GM19043 (cell line): Measurements from ENCODE around the gene ENAH.
"Not testable (repeated sequence)": the region's sequence is repeated elsewhere in the genome, so short reads cannot be mapped to it uniquely, and the experiment has no call there.

Experiments used
- ATAC-seq: cut with Tn5 transposase; IDR thresholded peaks from one replicate; pipeline ENCODE4 v1.9.1; 2021; ENCODE audit warnings: low read depth; ENCODE audit not compliant: unreplicated experiment

ENAH gene

GRCh38 chr1:225477296-225477911 is 175.5 kb downstream of the ENAH start:
- no peak for ATAC-seq

- ATAC-seq = no peak
Measured at GRCh38 chr1:225476538-225476988, 176.4 kb downstream of the ENAH start.

DNA sequence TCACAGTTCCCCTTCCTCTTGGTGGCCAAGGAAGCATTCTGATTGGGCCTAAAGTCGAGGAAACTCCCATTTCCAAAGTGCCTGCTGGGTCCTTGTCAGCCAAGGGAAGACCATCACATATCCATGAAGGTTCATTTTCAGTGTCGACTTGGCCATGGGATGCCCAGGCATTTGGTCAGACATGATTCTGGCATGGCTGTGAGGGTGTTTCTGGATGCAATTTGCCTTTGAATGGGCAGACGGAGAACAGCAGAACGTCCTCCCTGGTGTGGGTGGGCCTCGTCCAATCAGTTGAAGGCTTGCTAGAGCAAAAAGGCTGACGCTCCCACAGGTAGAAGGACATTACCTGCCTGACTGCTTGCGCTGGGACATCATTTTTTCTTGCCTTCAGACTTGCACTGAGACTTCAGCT is 176.8 kb downstream of the ENAH start:
- ATAC-seq = no peak

GRCh38 chr1:225474986-225475820 is 177.7 kb downstream of the ENAH start:
- ATAC-seq = peak; percentile 60

DNA sequence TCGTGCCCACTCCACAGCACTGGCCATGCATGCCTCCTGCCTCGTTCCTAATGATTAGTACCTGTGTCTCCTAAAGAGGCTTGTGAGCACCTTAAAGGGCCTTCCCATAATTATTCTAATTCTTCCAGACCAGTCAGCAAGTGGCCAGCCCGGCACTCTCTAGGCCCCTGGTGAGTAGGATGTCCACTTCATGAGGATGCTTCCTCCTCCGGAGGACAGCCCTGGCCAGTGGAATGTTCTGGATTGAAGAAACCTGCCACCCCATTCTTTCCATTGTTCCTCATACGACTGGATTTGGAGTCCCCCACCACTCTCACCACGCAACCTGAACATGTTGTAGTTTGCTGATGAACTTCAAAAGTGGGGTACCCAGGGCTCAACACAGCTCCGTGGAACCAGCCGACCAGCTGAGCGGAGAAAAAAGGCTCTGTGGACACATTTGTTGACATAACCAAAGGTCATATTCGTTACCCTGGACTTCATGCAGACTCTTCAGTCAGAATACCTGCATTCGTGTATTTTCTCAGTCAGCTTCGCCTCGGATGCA is 178.4 kb downstream of the ENAH start:
- ATAC-seq = no peak

GRCh38 chr1:225473676-225474438 is 179.1 kb downstream of the ENAH start:
- not testable (repeated sequence) for ATAC-seq

- not testable (repeated sequence) for ATAC-seq
Measured at GRCh38 chr1:225473266-225473665, 179.7 kb downstream of the ENAH start.

DNA sequence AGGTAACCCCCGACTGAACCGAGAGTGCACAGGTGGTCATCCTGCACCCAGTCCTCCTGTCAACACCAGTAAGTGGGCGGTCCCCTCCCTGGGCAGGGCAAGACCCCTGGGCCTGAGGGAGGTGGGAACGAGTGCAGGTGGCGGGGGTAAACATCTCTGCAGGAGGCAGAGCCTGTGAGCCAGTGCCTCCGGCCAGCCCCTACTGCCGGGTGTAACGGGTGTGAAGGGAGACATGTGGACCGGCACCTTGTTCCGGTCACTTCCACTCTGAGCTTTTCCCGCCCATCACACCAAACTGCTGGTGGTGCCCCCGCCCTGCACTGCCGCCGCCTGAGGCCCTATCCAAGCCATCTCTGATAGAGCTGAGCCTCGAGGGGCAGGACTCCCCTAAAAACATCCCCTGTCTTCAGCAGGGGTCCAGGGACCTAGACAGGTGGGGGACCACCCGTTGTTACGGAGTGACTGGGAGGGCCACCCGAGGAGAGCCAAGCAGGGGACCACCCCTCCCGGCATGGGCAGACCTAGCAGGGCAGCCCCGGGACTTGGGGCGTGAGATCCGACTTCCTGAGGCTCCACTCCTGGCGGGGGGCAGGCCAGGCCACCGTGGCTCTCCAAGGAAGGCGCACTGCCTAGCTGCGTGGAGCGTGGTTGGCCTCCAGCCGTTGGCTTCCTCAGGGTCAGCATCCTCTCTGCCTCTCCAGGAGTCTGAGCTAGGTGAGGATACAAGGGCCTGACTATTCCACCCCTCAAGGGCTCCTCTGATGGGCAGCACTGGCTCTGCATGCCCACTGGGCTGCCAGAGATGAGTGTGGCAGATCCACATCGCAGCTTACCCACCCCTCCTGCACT is 181.2 kb downstream of the ENAH start:
- no peak for ATAC-seq

- no peak for ATAC-seq
Measured at GRCh38 chr1:225471109-225471452, 181.8 kb downstream of the ENAH start.

- ATAC-seq = no peak
Measured at GRCh38 chr1:225470211-225471108, 182.5 kb downstream of the ENAH start.

DNA sequence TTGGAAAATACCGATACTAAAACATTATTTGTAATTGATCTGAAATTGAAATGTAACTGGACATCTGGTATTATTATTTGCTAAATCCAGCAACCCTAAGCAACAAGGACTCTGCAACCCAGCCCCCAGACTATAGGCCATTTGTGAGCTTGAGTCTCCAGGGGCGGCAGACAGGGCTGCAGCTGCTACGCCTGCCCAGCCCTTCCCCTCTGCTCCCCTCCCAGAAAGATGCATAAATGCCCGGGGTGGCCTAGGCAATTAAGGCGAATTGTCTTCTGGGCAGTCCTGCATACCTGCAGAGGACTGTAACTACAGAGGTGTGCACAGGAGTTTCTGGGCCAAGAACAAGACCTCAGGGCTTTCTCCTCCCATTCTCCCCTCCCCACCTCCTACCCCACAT is 183.9 kb downstream of the ENAH start:
- ATAC-seq = no peak

GRCh38 chr1:225468270-225469020 is 184.5 kb downstream of the ENAH start:
- ATAC-seq = no peak

GRCh38 chr1:225467193-225468020 is 185.5 kb downstream of the ENAH start:
- peak; percentile 95 for ATAC-seq

DNA sequence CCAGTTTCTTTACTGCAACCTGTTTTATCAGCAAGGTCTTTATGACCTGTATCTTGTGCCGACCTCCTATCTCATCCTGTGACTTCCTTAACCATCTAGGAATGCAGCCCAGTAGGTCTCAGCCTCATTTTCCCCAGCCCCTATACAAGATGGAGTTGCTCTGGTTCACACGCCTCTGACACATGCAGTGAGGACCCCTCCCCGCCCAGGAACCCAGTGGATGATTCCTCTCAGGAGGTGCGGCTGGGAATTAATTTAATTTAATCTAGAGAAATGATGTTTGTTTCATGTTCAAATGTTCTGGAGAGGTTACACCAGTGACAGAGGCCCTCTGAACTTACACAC is 186.1 kb downstream of the ENAH start:
- ATAC-seq = peak; percentile 1

DNA sequence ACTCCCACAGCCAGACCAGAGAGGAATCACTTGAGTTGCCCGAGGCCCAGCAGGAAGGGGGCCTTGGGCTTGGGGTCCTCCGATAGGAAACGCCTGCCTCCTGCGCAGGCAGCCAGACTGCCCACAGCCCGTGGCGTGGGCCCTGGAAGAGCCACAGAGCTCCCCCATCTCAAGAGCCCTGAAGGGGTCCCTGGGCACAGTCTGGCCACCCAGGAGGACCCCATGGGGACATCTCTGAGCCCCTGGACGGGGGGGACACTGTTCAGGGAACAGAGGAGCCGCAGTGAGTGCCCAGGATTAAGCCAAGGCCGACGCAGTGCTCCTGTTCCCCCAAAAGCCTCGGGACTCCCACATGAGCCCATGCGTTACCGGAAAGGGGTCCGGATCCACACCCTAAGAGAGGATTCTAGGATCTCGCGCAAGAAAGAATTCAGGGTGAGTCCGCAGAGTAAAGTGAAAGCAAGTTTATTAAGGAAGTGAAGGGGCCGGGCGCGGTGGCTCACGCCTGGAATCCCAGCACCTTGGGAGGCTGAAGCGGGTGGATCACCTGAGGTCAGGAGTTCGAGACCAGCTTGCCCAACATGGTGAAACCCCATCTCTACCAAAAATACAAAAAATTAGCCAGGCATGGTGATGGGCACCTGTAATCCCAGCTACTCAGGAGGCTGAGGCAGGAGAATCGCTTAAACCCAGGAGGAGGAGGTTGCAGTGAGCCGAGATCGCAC is 187.0 kb downstream of the ENAH start:
- no peak for ATAC-seq

GRCh38 chr1:225464851-225465792 is 187.8 kb downstream of the ENAH start:
- ATAC-seq = no peak
